ENCODE results near the gene KCNH3. TPM values are rescaled to one million over a fixed set of nuclear protein-coding genes. Genes with fewer than 3 reads are reported as not detected.

Gene KCNH3
- total and polyA plus RNA-seq, 2 of the 13 experiments (the other 11 are each of a cell fraction or from before 2014, with no cell fraction given), result 0.01 to 0.07 TPM

DNA sequence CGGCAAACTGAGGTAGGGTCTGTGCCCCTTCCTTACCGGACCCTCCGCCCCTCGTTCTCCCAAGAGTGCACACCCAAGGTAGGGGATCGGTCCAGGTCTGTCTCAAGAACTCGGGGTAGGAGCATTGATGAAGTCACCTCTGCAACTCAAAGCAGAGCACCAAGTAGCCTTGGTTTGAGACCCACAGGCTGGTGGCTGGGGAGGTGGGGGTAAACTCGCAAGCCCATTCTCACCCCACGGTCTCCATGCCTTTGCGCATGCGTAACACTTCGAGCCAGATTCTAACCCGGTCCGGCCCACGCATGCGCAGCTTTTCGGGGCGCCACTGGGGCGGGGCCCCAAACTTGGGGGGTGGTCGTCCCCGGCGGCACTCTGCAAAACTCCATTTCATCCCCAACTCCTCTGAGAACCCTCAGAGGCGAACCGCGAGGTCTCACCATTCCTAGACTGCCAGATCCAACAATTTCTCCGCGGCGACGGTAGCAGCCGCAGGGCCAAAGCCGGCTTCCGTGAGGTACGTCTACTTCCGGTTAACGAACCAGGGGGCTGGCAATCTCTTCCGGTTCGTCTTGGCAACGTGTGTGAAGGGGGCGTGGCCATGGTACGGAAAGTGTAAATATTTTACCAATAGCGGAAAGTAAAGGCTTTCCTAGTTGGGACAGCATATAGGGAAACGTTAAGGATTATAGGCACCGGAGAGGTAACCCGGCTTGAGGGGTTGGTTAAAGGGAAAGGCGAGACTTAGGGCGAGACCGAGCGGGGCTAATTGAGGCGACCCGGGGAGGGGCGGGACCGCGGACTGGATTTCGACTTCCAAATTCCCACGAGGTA lies 29.0 kb downstream of the KCNH3 start, which contains the start of gene MCRS1 (continued):
- TF ChIP-seq, protein P1, sequence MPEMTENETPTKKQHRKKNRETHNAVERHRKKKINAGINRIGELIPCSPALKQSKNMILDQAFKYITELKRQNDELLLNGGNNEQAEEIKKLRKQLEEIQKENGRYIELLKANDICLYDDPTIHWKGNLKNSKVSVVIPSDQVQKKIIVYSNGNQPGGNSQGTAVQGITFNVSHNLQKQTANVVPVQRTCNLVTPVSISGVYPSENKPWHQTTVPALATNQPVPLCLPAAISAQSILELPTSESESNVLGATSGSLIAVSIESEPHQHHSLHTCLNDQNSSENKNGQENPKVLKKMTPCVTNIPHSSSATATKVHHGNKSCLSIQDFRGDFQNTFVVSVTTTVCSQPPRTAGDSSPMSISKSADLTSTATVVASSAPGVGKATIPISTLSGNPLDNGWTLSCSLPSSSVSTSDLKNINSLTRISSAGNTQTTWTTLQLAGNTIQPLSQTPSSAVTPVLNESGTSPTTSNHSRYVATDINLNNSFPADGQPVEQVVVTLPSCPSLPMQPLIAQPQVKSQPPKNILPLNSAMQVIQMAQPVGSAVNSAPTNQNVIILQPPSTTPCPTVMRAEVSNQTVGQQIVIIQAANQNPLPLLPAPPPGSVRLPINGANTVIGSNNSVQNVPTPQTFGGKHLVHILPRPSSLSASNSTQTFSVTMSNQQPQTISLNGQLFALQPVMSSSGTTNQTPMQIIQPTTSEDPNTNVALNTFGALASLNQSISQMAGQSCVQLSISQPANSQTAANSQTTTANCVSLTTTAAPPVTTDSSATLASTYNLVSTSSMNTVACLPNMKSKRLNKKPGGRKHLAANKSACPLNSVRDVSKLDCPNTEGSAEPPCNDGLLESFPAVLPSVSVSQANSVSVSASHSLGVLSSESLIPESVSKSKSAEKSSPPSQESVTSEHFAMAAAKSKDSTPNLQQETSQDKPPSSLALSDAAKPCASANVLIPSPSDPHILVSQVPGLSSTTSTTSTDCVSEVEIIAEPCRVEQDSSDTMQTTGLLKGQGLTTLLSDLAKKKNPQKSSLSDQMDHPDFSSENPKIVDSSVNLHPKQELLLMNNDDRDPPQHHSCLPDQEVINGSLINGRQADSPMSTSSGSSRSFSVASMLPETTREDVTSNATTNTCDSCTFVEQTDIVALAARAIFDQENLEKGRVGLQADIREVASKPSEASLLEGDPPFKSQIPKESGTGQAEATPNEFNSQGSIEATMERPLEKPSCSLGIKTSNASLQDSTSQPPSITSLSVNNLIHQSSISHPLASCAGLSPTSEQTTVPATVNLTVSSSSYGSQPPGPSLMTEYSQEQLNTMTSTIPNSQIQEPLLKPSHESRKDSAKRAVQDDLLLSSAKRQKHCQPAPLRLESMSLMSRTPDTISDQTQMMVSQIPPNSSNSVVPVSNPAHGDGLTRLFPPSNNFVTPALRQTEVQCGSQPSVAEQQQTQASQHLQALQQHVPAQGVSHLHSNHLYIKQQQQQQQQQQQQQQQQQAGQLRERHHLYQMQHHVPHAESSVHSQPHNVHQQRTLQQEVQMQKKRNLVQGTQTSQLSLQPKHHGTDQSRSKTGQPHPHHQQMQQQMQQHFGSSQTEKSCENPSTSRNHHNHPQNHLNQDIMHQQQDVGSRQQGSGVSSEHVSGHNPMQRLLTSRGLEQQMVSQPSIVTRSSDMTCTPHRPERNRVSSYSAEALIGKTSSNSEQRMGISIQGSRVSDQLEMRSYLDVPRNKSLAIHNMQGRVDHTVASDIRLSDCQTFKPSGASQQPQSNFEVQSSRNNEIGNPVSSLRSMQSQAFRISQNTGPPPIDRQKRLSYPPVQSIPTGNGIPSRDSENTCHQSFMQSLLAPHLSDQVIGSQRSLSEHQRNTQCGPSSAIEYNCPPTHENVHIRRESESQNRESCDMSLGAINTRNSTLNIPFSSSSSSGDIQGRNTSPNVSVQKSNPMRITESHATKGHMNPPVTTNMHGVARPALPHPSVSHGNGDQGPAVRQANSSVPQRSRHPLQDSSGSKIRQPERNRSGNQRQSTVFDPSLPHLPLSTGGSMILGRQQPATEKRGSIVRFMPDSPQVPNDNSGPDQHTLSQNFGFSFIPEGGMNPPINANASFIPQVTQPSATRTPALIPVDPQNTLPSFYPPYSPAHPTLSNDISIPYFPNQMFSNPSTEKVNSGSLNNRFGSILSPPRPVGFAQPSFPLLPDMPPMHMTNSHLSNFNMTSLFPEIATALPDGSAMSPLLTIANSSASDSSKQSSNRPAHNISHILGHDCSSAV (CRISPR knock-in tag; IDR thresholded peaks at IDR 0.05; ENCODE audit: borderline replicate concordance), result no peak
- TF ChIP-seq KAT2B (IDR thresholded peaks at IDR 0.05; ENCODE audit: borderline replicate concordance, low read depth, low read length) (no peak), NR2F6 (IDR thresholded peaks at IDR 0.05) (no peak), NR2F6 (CRISPR knock-in tag; IDR thresholded peaks at IDR 0.05) (no peak), MTA3 (CRISPR knock-in tag; IDR thresholded peaks at IDR 0.05) (no peak), IRX3 (CRISPR knock-in tag; IDR thresholded peaks at IDR 0.05; ENCODE audit: borderline replicate concordance, low read depth) (no peak), ZBTB14 (CRISPR knock-in tag; IDR thresholded peaks at IDR 0.05) (no peak), TEF (CRISPR knock-in tag; IDR thresholded peaks at IDR 0.05) (no peak), SMAD1 (CRISPR knock-in tag; IDR thresholded peaks at IDR 0.05; ENCODE audit: borderline replicate concordance, low read depth) (no peak), ZNF33B (CRISPR knock-in tag; IDR thresholded peaks at IDR 0.05) (no peak)
- TF ChIP-seq, protein P2, sequence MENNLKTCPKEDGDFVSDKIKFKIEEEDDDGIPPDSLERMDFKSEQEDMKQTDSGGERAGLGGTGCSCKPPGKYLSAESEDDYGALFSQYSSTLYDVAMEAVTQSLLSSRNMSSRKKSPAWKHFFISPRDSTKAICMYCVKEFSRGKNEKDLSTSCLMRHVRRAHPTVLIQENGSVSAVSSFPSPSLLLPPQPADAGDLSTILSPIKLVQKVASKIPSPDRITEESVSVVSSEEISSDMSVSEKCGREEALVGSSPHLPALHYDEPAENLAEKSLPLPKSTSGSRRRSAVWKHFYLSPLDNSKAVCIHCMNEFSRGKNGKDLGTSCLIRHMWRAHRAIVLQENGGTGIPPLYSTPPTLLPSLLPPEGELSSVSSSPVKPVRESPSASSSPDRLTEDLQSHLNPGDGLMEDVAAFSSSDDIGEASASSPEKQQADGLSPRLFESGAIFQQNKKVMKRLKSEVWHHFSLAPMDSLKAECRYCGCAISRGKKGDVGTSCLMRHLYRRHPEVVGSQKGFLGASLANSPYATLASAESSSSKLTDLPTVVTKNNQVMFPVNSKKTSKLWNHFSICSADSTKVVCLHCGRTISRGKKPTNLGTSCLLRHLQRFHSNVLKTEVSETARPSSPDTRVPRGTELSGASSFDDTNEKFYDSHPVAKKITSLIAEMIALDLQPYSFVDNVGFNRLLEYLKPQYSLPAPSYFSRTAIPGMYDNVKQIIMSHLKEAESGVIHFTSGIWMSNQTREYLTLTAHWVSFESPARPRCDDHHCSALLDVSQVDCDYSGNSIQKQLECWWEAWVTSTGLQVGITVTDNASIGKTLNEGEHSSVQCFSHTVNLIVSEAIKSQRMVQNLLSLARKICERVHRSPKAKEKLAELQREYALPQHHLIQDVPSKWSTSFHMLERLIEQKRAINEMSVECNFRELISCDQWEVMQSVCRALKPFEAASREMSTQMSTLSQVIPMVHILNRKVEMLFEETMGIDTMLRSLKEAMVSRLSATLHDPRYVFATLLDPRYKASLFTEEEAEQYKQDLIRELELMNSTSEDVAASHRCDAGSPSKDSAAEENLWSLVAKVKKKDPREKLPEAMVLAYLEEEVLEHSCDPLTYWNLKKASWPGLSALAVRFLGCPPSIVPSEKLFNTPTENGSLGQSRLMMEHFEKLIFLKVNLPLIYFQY (CRISPR knock-in tag; IDR thresholded peaks at IDR 0.05; ENCODE audit: borderline replicate concordance), result no peak; the same call in none of the 2 replicates
- TF ChIP-seq, protein P3, sequence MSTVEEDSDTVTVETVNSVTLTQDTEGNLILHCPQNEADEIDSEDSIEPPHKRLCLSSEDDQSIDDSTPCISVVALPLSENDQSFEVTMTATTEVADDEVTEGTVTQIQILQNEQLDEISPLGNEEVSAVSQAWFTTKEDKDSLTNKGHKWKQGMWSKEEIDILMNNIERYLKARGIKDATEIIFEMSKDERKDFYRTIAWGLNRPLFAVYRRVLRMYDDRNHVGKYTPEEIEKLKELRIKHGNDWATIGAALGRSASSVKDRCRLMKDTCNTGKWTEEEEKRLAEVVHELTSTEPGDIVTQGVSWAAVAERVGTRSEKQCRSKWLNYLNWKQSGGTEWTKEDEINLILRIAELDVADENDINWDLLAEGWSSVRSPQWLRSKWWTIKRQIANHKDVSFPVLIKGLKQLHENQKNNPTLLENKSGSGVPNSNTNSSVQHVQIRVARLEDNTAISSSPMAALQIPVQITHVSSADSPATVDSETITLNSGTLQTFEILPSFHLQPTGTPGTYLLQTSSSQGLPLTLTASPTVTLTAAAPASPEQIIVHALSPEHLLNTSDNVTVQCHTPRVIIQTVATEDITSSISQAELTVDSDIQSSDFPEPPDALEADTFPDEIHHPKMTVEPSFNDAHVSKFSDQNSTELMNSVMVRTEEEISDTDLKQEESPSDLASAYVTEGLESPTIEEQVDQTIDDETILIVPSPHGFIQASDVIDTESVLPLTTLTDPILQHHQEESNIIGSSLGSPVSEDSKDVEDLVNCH (CRISPR knock-in tag; IDR thresholded peaks at IDR 0.05), result no peak

All from HepG2 (cell line).